Activated CD4-positive, alpha-beta memory T cell treated with anti-CD3 and anti-CD28 coated beads, Interleukin-2, amount 10 ng/mL, durations not matched to agents 7 days and 5 days (primary cell): ENCODE data around the gene EVL. TPM values are rescaled to one million over a fixed set of nuclear protein-coding genes. Genes with fewer than 3 reads are reported as not detected.

Source experiments
- CTCF ChIA-PET: fragments of 350-600 bp; sonication (Branson Sonifier 250); formaldehyde crosslinking; loops from one replicate; lab custom pipeline; 2021; ENCODE audit warnings: antibody characterized with exemption, inconsistent platforms; lab: Charles Lee
- POLR2A ChIA-PET: fragments of 350-600 bp; sonication (Branson Sonifier 250); formaldehyde crosslinking; loops from one replicate; lab custom pipeline; 2021; ENCODE audit warnings: antibody characterized with exemption; lab: Charles Lee
- DNase-seq: peaks from one replicate; pipeline ENCODE4 v3.0.0-alpha.2; 2020
- H3K27ac Mint-ChIP-seq: one replicate; pipeline ENCODE4 v1.8.0; 2021; ENCODE audit warnings: mild to moderate bottlenecking, mixed read lengths
- H3K27me3 Mint-ChIP-seq: one replicate; pipeline ENCODE4 v1.8.0; 2021; ENCODE audit warnings: mixed read lengths
- H3K36me3 Mint-ChIP-seq: one replicate; pipeline ENCODE4 v1.8.0; 2021; ENCODE audit warnings: low read depth, mixed read lengths
- H3K4me1 Mint-ChIP-seq: one replicate; pipeline ENCODE4 v1.8.0; 2021; ENCODE audit warnings: mixed read lengths
- H3K4me3 Mint-ChIP-seq: one replicate; pipeline ENCODE4 v1.8.0; 2021; ENCODE audit warnings: mild to moderate bottlenecking, mixed read lengths
- H3K9me3 Mint-ChIP-seq: one replicate; pipeline ENCODE4 v1.8.0; 2021; ENCODE audit warnings: mixed read lengths
- total RNA-seq, 2 experiments: library from RNA; stranded (reverse); gene quantifications; one replicate each; pipeline ENCODE4 v1.2.3, GENCODE V29; 2021

EVL gene
- total RNA-seq, 2 experiments from 2014 or later = 771 to 787 TPM

DNA sequence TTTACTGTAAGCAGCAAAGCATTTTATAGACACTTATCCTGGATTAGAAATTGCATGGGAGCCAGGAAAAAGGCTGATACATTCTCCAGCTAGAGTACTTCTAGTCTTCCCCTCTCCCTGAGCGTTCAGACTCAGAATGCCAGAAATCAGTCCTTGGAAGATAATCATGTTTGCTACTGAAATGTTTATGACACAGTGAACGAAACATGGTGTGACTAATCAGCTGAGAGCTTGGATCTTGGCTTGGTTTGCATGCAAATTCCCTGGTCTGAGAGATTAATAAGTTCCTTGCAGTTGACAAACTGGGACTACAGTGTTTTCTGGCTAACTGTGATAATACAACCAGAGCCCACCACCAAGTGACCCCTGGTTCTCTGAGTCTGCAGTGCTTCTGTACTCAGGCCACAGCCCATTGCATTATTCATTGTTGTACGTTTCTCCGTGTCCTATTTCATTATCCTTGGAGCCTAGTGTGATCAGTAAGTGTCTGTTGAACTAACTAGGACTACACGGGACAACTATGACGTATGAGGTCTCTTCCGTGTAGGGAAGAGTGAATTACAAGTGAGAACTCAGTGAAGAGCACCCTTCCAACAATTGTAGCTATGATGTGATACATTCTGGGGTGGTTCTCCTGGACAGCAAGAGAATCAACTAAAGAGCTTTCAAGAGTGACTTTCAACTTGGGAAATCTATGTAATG is 34.6 kb upstream of the EVL start:
- ChIA-PET POLR2A (no interaction called here), CTCF (interaction anchor here (1.1 kb wide), 1 partner anchor 14 kb away, joined by 3 read pairs; no protein-coding TSS in a partner anchor)
- Mint-ChIP-seq H3K27ac (no peak overlapping the region), H3K9me3 (no peaks in the 10 kb centered on the region), H3K27me3 (no peaks in the 10 kb centered on the region), H3K36me3 (no peaks in the 10 kb centered on the region), H3K4me3 (no peak overlapping the region), H3K4me1 (no peaks in the 10 kb centered on the region)
- no peak for DNase-seq

DNA sequence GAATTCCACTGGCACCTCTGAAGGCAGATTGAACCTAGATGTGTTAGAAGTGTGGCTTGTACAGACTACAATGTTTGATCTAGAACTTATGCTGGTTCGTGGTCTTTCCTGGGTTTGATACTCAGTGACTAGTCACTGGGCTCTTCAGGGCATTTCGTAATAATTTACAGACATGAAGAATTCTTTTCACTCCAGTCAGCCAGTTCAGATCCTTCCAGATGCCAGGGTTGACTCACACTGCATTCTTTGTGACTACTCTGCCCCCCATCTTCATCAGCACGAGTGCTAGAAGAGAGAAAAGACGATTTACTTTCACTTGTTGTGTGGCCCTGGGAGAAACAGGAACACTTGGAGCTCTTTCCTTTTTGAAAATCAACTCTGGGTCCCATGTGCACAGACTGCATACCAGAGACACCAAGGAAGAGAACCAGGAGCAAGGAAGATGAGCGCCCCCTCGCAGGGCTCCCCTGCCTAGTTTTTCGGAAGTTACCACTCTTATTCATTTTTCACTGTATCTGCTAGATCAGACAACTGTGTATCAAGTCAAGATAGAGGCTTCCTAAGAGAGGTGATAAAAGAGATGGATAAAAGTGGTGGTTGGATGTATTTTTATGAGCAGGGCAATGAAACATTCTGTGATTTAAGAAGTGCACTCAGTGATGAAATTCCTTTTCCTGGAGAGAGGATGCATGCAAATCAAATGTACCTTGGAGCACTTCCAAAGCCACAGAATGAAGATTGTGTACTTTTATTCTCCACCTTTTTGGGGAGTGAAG is 33.5 kb upstream of the EVL start:
- ChIA-PET POLR2A (no interaction called here), CTCF (interaction anchor here (1.1 kb wide), 1 partner anchor 15 kb away, joined by 3 read pairs; no protein-coding TSS in a partner anchor)
- Mint-ChIP-seq H3K27ac (no peak overlapping the region), H3K4me1 (no peaks in the 10 kb centered on the region), H3K9me3 (no peaks in the 10 kb centered on the region), H3K4me3 (no peak overlapping the region), H3K36me3 (no peaks in the 10 kb centered on the region), H3K27me3 (no peaks in the 10 kb centered on the region)
- no peak for DNase-seq

DNA sequence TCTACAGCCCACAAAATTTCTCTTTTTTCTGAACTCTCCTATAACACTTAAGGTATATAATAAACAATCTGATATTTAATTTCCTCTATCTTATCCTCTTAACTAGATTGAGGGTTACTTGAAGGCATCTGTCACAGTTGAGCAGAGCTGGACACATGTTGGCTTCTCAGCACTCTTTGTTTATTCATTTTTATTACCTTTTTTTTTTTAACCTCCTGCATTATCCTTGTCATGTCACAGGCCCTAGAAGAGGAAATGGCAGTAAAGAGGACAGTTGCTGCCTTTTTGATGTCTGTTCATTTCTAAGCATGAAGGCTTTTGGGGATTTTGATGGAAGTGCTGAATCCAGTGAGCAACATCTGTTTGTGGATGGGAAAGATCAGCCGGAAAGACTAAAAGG is 32.5 kb upstream of the EVL start:
- Mint-ChIP-seq H3K9me3 (no peaks in the 10 kb centered on the region), H3K36me3 (no peaks in the 10 kb centered on the region), H3K27me3 (no peaks in the 10 kb centered on the region), H3K4me1 (no peaks in the 10 kb centered on the region), H3K4me3 (no peak overlapping the region), H3K27ac (no peak overlapping the region)
- ChIA-PET CTCF (no interaction called here), POLR2A (no interaction called here)
- no peak for DNase-seq

DNA sequence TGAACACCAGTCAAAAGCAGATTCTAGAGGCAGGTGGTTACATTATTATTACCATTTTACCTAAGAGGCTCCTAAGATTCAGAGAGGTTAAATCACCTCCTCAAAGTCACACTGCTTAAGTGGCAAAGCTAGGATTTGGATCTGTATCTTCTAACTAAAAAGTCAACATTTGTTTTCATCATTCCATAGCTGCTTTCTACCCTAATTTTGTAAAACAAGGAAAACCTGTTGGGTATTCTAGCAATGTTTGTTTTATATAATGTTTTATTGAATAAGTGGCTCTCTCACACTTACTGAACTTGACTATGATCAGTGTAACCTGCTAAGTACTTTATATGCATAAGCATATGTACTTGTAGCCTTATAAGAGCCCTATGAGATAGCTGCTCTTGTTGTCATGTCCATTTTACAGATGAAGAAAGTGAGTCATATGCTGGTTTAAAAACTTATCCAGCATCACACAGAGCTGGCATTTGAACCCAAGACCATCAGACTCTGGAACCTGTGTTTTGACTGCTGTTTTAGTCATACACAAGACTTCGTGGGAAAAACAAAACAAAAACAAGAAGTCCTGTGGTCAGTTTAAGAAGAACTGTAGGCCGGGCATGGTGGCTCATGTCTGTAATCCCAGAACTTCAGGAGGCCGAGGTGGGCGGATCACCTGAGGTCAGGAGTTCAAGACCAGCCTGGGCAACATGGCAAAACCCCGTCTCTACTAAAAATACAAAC is 31.7 kb upstream of the EVL start:
- no peak for DNase-seq
- POLR2A ChIA-PET = no interaction called here
- CTCF ChIA-PET = interaction anchor here (0.6 kb wide), 1 partner anchor 39 kb away, joined by 3 read pairs; no protein-coding TSS in a partner anchor
- Mint-ChIP-seq H3K27ac (no peak overlapping the region), H3K4me3 (no peak overlapping the region), H3K9me3 (no peaks in the 10 kb centered on the region), H3K27me3 (no peaks in the 10 kb centered on the region), H3K4me1 (no peaks in the 10 kb centered on the region), H3K36me3 (no peaks in the 10 kb centered on the region)

DNA sequence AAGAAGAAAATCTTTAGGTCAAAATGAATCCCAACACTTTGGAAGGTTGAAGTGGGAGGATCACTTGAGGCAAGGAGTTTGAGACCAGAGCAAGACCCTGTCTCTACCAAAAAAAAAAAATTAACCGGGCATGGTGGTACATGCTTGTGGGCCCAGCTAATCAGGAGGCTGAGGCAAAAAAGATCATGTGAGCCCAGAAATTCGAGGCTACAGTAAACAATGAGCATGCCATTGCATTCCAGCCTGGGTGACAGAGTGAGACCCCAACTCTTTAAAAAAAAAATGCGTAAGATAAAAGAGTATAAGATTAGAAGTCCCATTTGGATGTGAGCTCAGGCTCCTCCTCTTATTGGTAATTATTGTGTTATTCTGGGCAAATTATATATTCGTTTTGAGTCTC is 30.8 kb upstream of the EVL start:
- CTCF ChIA-PET = no interaction called here
- no peaks in the 10 kb centered on the region for H3K36me3 Mint-ChIP-seq
- POLR2A ChIA-PET = no interaction called here
- no peaks in the 10 kb centered on the region for H3K4me1 Mint-ChIP-seq
- DNase-seq = no peak
- no peaks in the 10 kb centered on the region for H3K27me3 Mint-ChIP-seq
- H3K4me3 Mint-ChIP-seq = no peak overlapping the region
- no peaks in the 10 kb centered on the region for H3K9me3 Mint-ChIP-seq
- H3K27ac Mint-ChIP-seq = no peak overlapping the region

DNA sequence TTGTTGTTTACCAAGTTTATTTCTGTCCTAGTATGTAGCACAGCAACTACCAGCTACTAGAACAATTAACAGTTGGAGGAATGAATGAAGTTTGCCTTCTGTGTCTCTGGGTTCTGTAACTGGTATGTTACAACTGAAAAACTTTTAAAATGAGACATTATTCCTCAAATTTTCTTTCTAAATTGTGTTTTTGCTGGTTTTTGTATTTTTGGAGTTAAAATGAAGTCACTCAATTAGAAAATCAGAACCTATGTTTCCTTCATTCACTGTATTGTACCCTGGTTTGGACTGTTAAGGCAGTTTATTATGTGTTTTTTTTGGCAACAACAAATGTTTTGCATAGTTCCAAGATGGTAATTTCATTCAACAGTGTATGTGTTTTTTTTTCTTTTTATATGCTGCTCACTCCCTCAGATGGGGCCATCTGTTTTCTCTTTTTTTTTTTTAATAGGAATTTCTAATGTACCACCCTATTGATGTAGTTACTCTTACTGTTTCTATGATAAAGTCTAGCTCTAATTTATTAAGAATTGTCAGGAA is 30.2 kb upstream of the EVL start:
- H3K9me3 Mint-ChIP-seq = no peaks in the 10 kb centered on the region
- no peak overlapping the region for H3K27ac Mint-ChIP-seq
- ChIA-PET POLR2A (no interaction called here), CTCF (interaction anchor here (0.7 kb wide), 1 partner anchor 56 kb away, joined by 3 read pairs; no protein-coding TSS in a partner anchor)
- no peaks in the 10 kb centered on the region for H3K36me3 Mint-ChIP-seq
- H3K4me1 Mint-ChIP-seq = no peaks in the 10 kb centered on the region
- H3K4me3 Mint-ChIP-seq = no peak overlapping the region
- no peak for DNase-seq
- no peaks in the 10 kb centered on the region for H3K27me3 Mint-ChIP-seq

DNA sequence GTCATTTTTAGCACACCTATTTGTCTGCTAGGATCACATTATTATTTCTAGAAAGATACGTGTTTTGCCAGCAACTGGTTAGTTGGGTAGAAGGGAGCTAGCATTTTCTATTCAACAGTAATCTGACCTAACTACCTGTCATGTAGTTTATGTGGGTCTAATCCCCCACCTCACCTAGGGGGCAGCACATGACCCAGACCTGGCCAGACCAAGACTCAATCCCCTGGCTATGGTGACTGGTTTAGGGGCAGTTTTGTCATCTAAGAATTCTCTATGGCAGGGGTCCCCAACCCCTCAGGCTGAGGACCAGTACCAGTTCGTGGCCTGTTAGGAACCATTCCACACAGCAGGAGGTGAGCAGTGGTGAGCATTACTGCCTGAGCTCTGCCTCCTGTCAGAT is 29.5 kb upstream of the EVL start:
- H3K27me3 Mint-ChIP-seq = no peaks in the 10 kb centered on the region
- POLR2A ChIA-PET = no interaction called here
- no peaks in the 10 kb centered on the region for H3K9me3 Mint-ChIP-seq

DNA sequence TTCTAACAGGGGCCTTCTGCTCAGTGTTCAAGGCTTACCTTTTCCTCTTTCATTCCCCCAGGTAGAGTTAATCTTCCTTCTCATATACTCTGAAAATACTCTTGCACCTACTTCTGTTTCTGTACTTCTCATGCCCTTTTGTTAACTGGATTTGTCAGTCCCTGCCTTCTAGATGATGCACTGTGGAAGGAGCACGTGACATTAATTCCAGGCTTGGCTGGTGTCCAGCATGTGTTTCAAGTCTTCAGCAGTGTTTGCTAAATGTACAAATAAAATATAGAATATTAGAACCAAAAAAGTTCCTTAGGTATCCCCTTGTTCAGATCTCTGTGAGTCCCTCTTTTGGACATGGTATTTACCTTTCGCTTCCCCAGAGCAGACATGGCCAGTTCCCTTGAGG is 27.9 kb upstream of the EVL start:
- CTCF ChIA-PET = no interaction called here
- Mint-ChIP-seq H3K4me3 (no peak overlapping the region), H3K36me3 (no peaks in the 10 kb centered on the region), H3K27ac (no peak overlapping the region), H3K4me1 (no peaks in the 10 kb centered on the region), H3K27me3 (no peaks in the 10 kb centered on the region), H3K9me3 (no peaks in the 10 kb centered on the region)
- POLR2A ChIA-PET = no interaction called here
- DNase-seq = no peak

More for the DNA sequence above, 29.5 kb upstream of the EVL start:
- H3K4me3 Mint-ChIP-seq = no peak overlapping the region
- H3K36me3 Mint-ChIP-seq = no peaks in the 10 kb centered on the region
- DNase-seq = no peak
- H3K27ac Mint-ChIP-seq = no peak overlapping the region
- H3K4me1 Mint-ChIP-seq = no peaks in the 10 kb centered on the region
- CTCF ChIA-PET = interaction anchor here (0.7 kb wide), 1 partner anchor 57 kb away, joined by 3 read pairs; no protein-coding TSS in a partner anchor

DNA sequence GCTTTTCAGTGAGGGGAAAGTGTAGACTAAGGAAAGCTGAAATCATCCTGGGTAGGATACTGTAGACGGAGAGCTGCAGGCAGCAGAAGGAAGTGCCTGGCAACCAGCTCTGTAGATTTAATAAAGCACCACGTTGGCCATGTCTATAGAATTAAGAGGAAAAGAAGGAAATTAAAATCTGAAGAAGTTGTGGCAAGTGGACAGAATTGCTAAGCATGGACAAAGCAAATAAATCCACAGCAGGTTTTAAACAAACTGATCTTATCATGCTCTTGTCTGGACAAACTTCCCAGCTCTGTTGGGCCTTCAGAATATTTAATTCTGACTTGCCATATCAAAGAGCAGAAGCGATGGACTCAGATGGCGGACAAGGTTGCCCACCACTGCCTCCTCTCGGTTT is 27.2 kb upstream of the EVL start:
- no peaks in the 10 kb centered on the region for H3K9me3 Mint-ChIP-seq
- no peak overlapping the region for H3K27ac Mint-ChIP-seq
- H3K36me3 Mint-ChIP-seq = no peaks in the 10 kb centered on the region
- CTCF ChIA-PET = interaction anchor here (0.7 to 1.1 kb wide), 2 partner anchors 31 to 155 kb away, joined by 3 to 4 read pairs; no protein-coding TSS in a partner anchor
- POLR2A ChIA-PET = interaction anchor here (1.8 kb wide), 1 partner anchor 70 kb away, joined by 4 read pairs; no protein-coding TSS in a partner anchor
- H3K4me3 Mint-ChIP-seq = no peak overlapping the region
- H3K27me3 Mint-ChIP-seq = no peaks in the 10 kb centered on the region
- H3K4me1 Mint-ChIP-seq = no peaks in the 10 kb centered on the region
- no peak for DNase-seq

DNA sequence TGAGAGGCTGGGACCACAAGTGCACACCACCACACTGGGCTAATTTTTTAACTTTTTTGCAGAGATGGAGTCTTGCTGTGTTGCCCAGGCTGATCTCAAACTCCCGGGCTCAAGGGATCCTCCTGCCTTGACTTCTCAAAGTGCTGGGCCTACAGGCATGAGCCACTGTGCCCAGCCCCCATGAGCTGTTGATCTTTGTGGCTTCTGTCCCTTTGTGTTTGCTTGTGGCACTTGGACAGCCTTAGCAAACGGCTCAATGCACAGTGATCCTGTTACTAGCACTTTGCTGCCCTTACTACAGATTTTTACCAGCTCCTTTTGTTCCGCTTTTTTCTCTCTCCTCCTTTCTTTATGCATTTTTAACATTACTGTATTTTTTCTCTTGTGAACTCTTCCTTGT is 25.3 kb upstream of the EVL start:
- Mint-ChIP-seq H3K4me1 (no peaks in the 10 kb centered on the region), H3K36me3 (no peaks in the 10 kb centered on the region), H3K27me3 (no peaks in the 10 kb centered on the region), H3K9me3 (no peaks in the 10 kb centered on the region), H3K4me3 (no peak overlapping the region), H3K27ac (no peak overlapping the region)
- DNase-seq = no peak
- ChIA-PET POLR2A (interaction anchor here (1.7 to 1.8 kb wide), 2 partner anchors 68 to 78 kb away, joined by 4 read pairs; no protein-coding TSS in a partner anchor), CTCF (no interaction called here)

DNA sequence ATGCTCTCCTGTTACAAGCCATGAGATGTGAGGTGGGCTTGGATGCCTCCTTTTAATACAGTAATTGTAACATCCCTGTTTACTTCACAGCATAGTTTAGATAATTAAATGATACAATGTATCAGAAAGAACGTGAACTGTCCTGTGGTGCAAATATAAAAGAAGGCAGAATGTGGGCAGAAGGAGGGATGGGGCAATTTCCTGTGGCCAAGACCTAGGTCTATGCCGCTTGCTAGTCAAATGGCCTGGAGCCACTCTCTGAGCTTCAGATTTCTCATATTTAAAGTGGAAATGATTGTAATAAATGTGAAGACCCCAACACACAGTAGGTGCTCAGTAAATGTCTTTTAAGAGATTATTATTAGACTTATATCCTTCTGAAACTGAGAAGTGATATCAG is 24.0 kb upstream of the EVL start:
- no peaks in the 10 kb centered on the region for H3K4me1 Mint-ChIP-seq
- H3K36me3 Mint-ChIP-seq = no peaks in the 10 kb centered on the region
- DNase-seq = no peak
- CTCF ChIA-PET = no interaction called here
- no peak overlapping the region for H3K4me3 Mint-ChIP-seq
- no peaks in the 10 kb centered on the region for H3K27me3 Mint-ChIP-seq
- H3K27ac Mint-ChIP-seq = no peak overlapping the region
- no peaks in the 10 kb centered on the region for H3K9me3 Mint-ChIP-seq
- POLR2A ChIA-PET = no interaction called here

DNA sequence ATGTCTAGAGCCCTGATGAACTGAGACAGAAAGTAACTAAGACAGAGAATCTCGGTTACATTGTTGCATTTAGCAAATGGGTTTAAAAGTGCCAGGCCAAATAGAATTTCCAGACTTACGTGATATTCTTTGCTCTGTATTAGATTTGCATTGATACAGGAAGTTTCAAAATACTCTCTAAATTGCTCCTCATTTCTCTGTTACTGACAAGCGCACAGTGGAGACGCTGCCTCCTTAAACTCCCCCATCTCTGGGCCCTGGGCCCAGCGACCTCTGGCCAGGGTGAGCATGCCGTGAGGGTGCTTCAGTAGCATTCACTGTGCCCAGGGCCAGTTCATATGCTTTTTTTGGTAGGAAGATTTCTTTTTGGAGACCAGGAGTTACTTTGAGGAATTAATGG is 22.9 kb upstream of the EVL start:
- no peaks in the 10 kb centered on the region for H3K4me1 Mint-ChIP-seq
- CTCF ChIA-PET = no interaction called here
- no peaks in the 10 kb centered on the region for H3K27me3 Mint-ChIP-seq
- no peak overlapping the region for H3K27ac Mint-ChIP-seq
- no peaks in the 10 kb centered on the region for H3K9me3 Mint-ChIP-seq
- no peaks in the 10 kb centered on the region for H3K36me3 Mint-ChIP-seq
- H3K4me3 Mint-ChIP-seq = no peak overlapping the region
- DNase-seq = no peak
- POLR2A ChIA-PET = no interaction called here
